Tibial nerve (tissue), 4 donors: ENCODE results near the gene TC2N.

Experiments
- CTCF ChIP-seq, 5 experiments: fragments of 200-600 bp in 3 of 5; fragments of 450-650 bp in 2 of 5; sonication (generic) in 3 of 5; IDR thresholded peaks; one replicate each; pipeline ENCODE4 v1.5.1; 2016 to 2019; ENCODE audit warnings: antibody characterized with exemption in 5 of 5, mild to moderate bottlenecking in 3 of 5, moderate library complexity in 2 of 5
- EP300 ChIP-seq, 2 donors: sonication (generic); formaldehyde crosslinking; IDR thresholded peaks; one replicate each; pipeline ENCODE4 v1.6.1; 2017; ENCODE audit warnings: antibody characterized with exemption in 2 of 2, mild to moderate bottlenecking in 1 of 2
- POLR2A ChIP-seq, 2 donors: fragments of 450-650 bp; IDR thresholded peaks; one replicate each; pipeline ENCODE4 v1.6.1; 2017; ENCODE audit warnings: antibody characterized with exemption in 2 of 2, mild to moderate bottlenecking in 2 of 2, moderate library complexity in 2 of 2

- TF ChIP-seq CTCF (IDR thresholded peaks at IDR 0.05) = no peak
- no peak for TF ChIP-seq POLR2A (IDR thresholded peaks at IDR 0.05)
- TF ChIP-seq EP300 (IDR thresholded peaks at IDR 0.05) = no peak
Measured at GRCh38 chr14:91793704-91794103, 73.6 kb downstream of the TC2N start.
